NCI-H2081 (cell line): ENCODE results near the gene ANKS3.

Experiments
- DNase-seq, 2 experiments: peaks; one replicate each; lab custom pipeline; 2025; lab: John Stamatoyannopoulos, UW

Gene ANKS3

DNA sequence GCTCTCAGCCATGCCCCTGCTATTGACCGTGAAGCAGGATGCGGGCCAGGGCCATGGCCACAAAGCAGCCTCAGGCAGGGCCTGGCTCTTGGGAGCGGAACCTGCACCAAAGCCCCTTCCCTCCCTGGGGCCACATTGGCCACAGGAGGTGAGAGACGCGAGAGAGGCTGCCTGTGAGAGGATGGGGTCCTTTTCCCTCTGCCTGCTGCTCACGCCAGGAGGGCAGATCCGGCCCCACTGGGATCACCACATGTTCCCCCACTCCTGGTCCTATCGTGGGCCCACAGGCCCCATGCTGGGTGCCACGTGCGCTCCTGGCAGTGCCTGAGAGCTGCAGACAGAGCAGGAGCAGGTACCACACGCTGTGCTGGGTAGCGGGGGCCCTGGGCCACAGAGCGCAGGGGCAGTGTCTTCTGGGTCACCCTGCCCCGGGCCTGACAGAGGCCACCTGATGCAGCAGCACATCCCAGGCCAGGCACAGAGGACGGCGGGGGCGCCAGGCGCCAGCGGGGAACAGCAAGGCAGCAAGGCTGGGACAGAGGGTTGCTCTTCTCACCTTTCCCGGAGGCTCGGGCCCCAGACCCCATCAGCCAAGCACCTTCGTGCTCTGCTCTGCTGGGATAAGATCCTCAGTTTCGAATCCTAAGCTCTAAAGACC lies 49.9 kb downstream of the ANKS3 start:
- DNase-seq, result no peak

DNA sequence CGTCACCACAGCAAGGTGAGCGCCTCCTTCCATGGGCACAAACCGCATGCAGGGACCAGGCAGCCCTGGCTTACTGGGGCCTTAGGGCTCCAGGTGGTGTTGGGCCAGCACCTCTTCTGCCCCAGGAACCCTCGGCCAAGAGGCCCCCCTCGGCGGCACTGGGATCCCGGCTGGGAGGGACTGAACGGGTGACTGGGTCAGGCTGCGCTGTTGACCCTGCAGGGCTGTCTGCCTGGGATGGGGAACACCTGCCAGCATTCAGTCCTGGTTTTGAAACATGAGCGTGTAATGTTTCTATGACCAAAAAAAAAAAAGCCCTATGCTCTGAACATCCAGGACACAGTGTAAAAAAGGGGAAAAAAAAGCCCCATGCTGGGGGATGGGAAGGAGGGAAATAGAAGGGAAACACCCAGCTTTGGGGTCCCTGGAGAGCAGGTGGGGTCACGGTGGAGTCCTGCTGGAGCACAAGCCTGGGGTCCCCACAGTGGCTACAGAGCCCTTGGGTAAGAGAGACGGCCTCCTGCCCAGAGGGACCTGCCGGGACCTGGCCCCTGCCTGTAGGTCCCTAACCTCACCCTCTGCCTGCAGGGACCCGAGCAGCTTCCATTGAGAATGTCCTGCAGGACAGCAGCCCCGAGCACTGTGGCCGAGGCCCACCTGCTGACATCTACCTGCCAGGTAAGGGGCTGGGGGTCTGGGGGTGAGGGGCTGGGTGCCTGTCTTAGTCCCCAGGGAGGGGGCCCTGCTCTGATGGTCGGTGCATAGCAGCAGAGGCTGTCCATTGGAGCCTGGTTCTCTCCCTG lies 50.6 kb downstream of the ANKS3 start:
- DNase-seq, result no peak

DNA sequence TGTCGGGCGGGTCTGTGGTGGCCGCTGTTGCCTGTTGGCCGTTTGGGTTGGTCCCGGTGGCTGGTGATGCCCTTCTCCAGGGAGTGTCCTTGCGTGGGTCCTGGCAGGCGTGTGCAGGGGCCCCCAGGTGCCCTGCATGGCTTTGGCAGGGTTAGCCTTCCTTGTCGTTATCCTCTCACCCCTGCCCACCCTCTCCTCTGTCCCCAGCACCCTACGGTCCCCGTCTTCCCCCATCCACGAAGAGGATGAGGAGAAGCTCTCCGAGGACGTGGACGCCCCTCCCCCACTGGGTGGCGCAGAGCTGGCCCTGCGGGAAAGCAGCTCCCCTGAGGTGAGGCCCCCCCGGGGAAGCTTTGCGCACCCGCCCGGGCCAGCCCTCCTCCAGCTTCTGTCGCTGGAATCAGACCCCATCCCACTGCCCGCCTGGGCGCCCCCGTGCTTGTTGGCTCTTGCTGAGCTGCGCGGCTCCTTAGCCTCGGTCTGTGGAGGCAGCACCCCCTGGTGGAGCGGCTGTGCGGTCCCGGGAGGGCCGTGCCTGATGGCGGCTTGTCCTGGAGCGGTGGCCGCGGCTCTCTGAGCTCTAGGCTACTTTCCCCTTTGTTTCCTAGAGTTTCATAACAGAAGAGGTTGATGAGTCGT lies 51.3 kb downstream of the ANKS3 start:
- no peak for DNase-seq

DNA sequence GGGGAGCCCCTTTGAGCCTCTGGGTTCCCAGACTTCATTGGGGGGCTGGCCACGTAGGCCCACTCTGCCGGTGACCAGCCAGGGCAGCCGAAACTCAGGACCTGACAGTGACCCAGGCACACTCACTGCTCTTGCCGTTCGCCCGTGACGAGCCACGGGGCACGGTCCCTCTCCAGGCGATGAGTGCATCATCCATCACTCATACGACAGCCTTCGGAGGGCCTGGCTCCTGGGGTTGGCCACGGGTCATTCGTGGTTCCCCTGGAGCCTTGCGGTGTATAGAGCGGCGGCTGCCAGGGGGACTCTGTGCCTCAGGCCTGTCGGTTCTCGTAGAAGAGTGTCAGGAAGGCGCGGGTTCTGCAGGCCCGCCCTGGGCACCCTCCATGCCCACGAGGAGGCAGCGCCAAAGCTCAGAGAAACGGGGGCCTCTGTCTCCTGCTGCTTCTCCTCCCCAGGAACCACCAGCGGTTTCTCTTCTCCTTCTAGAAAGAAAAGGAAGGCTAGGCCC lies 51.9 kb downstream of the ANKS3 start:
- DNase-seq, result no peak

DNA sequence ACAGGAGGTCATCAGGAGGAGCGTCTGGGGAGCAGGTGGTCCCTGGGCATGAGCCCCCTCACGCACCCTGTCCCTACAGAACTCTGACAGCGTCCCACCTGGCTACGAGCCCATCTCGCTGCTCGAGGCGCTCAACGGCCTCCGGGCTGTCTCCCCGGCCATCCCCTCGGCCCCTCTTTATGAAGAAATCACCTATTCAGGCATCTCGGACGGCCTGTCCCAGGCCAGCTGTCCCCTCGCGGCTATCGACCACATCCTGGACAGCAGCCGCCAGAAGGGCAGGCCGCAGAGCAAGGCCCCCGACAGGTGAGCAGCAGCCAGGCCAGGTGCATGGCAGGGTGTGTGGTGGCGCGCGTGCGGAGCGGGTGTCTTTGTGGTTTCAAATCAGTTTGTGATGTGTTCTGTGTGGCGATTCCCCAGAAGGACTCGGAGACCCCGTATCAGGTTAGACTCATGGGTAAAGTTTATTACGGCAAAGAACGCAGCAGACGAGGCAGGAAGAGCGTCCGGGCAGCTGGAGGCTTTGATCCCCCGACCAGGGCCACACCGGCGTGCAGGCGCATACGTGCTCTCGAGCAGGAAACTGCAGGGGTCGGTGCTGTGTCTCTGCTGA lies 52.5 kb downstream of the ANKS3 start:
- DNase-seq, result no peak

DNA sequence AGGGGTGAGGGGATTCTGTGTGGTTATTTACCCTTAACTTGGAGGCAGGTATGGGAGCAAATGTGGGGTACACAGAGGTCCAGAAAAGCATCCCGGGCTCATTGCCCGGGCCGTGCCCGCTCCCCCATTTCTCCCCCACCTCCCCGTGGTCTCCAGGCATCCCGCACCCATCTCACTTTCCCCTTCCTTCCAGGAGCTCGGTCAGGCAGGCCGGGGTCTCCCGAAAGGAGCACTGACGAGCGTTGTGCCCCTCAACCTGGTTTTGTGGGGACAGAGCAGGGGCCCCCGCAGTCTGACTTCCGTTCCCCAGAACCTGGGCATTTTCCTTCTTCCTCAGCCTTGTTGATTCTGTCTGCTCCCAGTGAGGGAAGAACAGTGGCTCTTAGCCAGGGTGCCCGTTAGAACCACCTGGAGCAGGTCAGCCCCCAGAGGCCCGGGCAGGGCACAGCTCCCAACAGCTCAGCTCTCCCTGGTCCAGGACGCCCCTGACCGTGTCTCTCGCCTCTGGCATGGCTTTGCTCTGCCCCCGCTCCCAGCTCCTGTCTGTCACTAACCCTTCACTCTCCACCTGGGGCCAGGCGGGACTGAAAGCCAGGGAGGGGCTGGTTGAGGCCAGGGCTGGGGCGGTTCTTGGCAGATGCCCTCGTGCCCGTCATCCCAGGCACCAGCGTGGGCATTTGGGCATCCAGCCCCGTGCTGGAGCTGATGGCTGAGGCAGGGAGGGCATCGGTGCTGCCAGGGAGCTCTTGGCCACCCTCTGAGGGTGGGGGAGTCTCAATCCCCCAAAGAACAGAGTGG lies 53.2 kb downstream of the ANKS3 start:
- no peak for DNase-seq

DNA sequence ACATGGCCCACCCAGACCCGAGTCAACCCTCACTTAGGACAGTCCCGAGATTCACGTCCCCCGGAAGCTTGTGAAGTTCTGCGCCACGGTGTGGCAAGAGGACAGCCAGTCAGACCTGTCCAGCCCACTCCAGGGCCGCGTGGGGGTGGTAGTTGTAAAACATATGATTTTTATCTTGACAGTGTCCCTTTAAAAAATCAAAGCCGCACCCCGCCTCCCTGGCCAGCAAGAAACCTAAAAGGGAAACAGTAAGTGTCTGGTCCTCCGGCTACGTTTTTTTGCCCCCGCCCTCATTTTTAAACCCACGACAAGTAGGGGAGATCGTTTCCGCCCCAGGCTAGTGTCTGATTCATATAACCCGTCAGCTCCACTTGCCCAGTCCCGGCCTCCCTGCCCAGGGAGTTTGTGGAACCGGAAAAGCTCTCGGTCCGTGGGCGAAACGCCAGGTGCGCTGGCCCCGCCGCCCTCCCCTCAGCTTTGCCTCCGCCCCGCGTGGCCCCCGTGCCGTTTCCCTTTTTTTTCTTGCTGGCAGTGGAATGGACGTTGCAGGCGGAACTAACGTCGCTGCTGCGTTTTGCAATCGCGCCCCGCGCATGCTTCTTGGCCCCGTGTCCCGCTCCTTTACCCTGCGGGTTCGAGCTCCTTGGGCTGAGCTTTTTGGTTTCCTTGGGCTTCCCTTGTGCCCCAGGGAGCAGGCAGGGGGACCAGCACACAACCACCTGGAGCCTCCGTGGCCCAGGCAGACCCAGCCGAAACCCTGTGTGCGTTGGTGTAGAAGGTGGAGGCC lies 54.0 kb downstream of the ANKS3 start:
- DNase-seq, result no peak

DNA sequence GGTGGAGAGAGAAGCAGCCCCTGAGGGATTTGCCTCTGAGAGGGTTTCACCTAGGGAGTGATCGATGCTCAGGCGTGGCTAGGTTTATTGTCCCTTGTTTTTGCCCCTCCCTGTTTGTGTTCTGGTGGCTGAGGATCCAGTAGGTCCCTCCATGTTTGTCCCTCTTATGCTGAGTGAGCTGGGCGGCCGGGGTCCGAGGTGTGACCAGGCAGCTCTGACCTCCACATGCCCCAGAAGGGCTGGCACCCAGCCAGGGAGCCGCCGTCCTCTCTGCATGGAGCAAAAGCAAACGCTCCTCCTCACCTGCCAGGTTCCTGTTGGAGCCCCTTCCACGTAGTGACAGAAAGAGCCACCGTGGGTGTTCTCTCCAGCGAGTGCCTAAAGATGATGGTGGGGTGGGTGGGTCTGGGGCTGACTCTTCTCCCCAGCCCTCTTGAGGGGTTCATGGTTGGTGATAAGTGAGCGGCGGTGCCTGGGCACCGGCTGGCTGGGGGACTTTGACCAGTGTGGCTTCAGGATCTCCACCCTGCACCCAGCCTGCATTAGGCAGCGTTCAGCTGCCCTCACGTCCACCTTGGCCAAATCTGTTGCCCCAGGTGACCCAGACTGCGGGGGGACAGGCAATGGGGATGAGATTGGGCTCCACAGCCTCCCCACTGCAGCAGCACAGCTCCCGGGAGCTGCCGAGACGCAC lies 54.8 kb downstream of the ANKS3 start:
- no peak for DNase-seq

DNA sequence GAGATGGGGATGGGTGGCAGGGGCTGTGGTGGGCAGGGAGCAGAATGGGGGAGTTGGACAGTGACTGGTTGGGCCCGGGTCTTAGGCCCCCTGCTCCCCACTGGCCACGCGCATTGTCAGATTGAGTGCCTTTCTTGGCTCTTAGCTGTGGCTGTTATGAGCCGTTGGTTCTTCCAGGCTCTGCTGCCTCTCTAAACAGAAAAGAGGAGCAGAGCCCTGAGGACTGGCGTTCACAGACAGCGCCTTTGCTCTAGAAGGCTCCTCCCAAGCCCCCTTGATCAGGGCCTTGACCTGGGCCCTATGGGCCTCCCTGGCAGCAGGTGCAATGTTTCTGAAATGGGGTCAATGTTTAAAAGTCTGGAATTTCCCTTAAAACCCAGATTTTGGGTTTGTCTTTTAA lies 55.5 kb downstream of the ANKS3 start:
- DNase-seq, result no peak

DNA sequence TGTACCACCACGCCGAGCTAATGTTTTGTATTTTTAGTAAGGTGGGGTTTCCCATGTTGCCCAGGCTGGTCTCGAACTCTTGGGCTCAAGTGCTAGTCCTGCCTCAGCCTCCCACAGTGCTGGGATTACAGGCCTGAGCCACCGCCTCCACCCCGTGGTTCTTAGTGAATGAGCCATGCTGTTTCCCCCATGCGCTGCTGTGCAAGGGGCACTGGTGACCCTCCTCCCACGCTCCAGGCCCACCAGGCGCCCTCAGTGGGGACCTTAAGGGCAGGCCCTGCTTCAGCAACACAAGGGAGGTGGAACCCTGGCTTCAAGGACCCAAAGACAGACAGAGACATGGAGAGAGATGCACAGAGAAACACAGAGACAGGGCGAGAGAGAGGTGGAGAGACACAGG lies 56.1 kb downstream of the ANKS3 start:
- DNase-seq, result no peak

DNA sequence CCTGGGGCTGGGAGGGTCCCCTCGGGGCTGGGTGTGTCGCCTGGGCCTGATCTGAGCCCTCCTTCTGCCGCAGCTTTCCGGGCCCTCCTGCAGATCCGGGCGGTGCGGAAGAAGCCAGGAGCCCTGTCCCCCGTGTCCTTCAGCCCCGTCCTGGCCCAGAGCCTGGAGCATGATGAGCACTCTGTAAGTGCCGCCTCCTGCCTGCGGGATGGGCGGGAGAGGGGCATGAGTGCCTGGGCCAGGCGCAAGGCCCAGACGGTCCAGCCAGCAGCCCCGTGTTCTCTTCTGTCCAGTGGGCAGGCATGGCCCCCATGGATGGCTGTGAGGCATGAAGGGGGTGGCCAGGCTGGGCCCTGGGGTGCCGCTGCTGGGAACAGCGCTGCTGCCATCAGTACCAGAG lies 56.7 kb downstream of the ANKS3 start:
- no peak for DNase-seq

DNA sequence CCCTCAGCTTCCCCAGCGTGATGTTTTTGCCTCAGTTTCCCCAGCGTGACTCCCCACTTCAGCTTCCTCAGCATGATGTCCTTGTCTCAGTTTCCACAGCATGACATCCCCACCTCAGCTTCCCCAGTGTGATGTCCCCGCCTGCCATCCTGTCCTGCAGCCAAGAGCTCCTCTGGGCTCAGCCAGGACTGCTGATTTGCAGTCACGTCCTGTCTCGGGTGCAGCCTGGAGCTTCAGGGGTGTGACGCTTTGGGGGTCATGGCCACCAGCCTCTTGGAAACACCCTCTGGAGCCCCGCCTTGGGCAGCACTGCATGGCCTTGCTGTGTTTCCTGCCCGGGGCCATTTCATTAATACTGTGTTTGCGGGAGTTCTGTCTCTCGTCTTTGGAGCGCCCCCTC lies 57.2 kb downstream of the ANKS3 start:
- no peak for DNase-seq

DNA sequence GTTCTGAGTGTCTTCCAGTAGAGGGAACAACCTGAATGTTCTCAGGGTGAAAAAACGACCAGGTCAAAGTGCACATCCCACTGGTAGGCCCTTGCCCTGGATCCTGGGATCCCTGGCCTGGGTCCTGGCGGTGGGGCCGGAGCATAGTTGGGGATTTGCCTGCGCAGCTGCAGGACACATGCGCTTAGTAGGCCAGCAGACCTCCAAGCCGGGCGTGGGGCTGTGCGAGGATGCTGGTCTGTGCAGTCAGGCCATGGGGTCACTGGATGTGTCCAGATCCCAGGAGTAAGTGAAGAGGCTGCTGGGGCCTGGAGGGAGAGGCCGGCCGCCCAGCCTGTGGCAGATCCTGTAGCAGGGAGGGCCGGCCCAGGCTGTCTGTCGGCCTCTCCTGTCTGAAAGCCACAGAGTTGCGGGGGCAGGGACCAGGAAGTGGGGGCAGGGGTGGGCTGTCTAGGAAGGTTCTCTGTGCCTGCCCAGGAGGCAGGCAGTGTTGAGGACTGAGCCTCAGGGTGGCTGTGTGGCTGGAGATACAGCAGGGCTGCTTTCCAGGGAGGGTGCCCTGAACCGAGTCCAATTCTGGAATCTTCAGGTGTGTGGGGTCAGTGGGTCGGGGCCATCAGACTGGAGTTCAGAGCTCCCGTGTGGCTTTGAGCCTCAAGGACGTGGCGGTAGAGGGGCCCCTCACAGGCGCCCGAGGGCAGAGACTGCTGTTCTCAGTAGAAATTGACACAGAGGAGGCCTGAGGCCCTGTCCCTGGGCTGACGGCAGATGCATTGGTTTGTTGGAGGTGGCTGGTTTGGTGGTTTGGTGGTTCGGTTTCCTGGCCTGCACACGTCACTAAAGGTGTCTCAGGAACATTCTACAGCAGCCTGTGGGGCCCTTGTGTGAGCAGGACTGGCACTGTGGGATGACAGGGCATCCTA lies 57.9 kb downstream of the ANKS3 start:
- no peak for DNase-seq

DNA sequence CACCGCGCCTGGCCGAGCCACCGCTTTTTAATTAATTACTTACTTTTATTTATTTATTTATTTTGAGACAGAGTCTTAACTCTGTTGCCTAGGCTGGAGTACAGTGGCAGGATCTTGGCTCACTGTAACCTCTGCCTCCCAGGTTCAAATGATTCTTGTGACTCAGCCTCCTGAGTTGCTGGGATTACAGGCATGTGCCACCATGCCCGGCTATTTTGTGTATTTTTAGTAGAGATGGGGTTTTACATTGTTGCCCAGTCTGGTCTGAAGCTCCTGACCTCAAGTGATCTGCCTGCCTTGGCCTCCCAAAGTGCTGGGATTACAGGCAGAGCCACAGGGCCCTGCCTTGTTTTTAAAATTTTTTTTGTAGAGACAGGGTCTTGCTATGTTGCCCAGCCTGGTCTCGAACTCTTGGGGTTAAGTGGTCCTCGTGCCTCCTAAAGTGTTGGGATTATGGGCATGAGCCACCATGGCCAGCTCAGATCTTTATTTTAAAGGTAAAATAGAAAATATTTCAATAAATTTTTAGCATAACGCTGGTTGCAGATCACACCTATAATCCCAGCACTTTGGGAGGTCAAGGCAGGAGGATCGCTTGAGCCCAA lies 59.0 kb downstream of the ANKS3 start:
- no peak for DNase-seq

DNA sequence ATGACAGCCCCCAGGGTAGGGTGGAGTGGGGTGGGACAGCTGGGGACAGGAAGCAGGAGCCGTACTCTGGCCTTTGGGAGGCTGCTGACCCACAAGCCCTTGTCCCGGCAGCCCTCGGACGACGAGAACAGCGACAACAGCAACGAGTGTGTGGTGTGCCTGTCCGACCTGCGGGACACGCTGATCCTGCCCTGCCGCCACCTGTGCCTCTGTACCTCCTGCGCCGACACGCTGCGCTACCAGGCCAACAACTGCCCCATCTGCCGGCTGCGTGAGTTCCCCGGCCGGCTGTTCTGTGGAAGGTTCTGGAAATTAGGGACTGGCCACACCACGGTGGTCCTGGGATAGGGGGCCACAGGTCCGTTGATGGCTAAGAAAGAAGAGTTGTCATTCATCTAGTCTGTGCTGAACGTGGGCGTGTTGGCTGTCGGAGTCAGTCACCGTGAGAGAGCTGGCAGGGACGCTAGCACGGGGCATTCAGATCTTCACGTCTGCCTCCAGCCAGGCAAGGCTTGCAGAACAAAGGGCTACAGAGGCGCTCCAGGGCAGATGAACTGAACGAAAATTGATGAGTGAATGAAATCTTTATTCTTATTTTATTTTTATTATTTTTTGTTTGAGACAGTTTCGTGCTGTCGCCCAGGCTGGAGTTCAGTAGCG lies 60.6 kb downstream of the ANKS3 start:
- no peak for DNase-seq

DNA sequence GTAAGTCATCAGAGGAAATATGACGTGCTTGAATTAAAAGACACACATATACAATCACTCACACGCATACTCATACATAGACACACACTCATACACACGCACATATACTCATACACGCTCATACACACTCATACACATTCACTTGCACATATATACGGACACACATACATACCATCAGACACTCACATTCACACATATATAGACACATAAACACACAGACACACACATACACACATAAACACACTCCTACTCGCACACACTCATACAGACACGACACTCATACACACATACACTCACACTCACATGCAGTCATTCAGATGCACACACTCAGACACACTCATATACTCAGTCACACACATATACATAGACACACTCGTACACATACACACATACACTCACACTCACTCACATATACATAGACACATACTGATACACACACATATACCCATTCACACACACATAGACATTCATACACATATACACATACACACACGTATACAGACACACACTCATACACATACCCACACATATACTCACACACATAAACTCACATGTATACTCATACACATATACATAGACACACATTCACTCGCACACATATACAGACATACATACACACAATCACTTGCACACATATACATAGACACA lies 65.6 kb downstream of the ANKS3 start:
- no peak for DNase-seq

DNA sequence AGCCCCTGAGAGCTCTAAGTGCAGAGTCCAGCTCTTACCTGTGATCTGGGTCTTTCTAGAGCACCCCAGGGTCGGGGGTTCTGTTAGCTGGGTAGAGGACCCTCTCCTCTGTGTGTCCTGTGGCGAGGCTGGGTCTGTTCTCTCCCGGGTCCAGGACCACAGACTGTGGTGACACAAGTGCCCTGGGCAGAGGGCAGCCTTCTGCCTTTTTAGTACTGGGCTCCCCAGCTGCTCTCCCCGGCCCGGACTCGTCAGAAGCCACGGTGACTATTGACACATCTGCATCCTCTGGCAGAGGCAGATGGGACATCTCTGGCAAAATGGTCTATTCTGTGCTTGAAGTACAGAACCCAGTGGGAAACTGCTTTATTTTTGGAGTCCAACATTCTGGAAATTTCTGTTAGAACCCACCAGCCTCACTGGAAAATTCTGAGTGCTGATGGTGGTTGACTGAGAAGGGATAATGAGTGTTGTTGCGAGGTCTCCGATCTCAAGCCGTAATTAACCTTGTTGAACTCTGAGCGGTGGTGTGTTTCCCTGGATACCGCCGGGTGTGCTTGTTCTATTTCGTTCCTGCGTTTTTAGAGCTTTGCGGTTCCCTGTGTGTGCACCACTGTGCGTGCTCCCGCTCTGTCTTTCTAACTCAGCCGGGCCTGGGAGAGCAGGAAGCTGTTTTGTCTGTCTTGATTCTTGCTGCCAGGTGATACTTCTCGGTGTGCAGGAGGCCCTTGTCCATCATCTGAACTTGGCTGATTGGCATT lies 66.7 kb downstream of the ANKS3 start:
- peak in 1 of 2 experiments; percentile 32 for DNase-seq
